LHCN-M2 (cell line): ENCODE measurements around the gene COL5A1. TPM values are rescaled to one million over a fixed set of nuclear protein-coding genes. Genes with fewer than 3 reads are reported as not detected.

ENCODE experiments used
- DNase-seq: peaks from one replicate; pipeline ENCODE4 v3.0.0-alpha.2; 2012; ENCODE audit warnings: low read depth
- total RNA-seq: library from RNA; depleted of rRNA; stranded (reverse); fragments of >200 nt; gene quantifications from 2 replicates; pipeline ENCODE4 v1.2.3, GENCODE V29; 2014; rRNA removed

Gene COL5A1
- total RNA-seq, 1 experiment from 2014 or later: 36.4 TPM

- DNase-seq: peak; percentile 66
These were observed 247.1 kb downstream of the COL5A1 start for GRCh38 chr9:134888603-134889190.

DNA sequence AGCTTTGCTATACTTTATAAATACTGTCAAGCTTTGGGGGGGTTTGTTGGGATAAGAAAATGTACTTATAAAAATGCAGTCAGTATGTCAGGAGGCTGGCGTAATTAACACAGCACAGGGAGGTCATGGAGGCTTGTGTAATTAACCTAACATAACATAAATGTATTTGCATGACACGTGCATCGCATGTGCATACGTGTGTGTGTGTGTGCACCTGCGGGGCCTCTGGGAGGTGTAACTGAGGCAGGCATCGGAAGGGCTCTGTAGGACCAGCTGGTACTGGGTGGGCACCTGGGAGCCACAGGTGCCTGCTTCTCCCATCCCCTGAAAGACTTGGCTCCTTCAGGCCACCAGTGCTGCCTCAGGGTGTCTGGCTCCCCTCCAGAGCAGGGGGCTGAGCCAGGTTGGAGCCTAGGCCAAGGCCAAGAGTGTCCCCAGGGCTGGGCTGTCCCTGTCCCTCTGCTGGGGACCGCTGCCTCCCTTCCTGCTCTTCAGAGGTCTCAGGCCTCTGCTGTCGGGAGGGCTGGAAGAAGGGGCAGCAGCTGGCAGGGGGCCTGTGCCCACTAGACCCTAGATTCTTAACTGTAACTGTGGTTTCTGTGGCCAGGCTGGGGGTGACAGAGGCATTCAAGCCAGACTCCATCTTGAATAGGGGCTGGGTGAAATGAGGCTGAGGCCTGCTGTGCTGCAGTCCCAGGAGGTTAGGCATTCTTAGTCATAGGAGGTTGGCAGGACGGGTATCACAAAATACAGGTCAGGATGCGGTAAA, 248.0 kb downstream of the COL5A1 start:
- no peak for DNase-seq

DNA sequence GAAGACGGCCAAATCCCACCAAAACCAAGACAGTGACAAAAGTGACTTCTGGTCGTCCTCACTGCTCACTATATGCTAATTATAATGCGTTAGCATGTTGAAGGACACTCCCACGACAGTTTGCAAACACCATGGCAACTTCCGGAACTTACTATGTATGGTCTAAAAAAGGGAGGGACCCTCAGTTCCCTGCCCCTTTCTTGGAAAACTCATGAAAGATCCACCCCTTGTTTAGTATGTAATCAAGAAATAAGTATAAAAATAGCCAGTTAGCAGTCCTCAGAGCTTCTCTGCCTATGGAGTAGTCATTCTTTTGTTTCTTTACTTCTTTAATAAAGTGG, 248.5 kb downstream of the COL5A1 start:
- DNase-seq: no peak

DNA sequence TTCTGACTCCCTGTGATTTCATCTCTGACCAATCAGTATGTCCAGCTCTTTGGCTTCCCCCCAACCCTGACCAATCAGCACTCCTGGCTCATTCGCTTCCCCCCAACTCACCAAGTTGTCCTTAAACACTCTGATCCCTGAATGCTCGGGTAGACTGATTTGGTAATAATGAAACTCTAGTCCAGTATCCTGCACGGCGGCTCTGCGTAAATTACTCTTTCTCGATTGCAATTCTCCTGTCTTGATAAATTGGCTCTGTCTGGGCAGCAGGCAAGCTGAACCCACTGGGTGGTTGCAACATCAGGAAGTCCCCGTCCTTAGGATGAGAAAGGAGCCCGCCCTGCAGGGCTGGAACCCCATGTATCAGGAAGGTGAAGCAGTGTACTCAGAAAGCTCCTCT, 249.4 kb downstream of the COL5A1 start:
- DNase-seq: no peak

DNA sequence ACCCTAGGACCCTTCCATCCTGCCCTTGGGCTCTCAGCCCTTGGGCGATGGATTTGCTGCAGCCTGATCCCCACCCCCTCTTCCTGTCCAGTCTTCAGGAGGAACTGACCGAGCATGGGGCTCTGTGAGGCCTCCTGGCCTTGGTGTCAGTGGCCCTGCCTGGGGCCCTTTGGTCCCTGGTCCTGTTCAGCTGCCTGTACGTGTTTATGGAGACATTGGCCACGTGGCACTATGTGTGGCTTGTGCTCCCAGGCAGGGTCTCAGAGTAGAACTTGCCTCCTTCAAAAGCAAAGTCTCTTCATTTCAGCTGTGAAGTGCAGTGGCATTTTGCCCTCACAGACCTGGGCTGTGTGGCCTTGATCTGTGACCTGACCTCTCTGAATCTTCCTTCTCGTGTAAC, 250.1 kb downstream of the COL5A1 start:
- DNase-seq: no peak

GRCh38 chr9:134892221-134892620, 250.6 kb downstream of the COL5A1 start:
- DNase-seq: no peak

DNA sequence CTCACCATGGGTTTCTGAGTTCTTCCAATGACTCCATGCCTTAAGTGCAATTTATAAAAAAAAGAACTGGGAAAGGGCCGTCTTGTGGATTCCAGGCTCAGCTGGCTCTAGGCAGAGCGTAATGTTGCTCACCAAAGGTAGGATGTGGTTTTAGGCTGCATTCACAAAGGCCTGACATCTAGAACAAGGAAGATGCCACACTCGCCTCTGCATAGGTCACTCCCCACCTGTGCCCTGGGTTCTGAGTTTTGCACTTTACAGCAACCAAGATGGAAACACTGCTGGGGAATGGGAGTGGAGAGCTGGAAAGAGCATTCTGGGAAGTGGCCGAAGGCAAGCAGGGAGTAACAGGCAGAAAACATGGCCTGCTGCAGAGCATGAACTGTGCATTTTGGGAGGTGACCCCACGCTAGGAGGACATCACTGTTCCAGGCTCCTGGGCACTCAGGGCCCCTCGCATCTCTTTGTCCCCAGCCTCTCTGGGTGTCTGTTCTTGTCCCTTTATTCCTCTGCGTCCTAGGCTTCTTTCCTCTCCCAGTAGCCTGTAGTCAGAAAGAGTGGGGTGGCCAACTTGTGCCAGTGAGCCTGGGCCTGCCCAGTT, 251.3 kb downstream of the COL5A1 start:
- DNase-seq: no peak

Other genes with a start within 250 kb of the COL5A1 start
- not detected in 2 replicates for gene FCN2, start 239.0 kb downstream of the COL5A1 start, total RNA-seq